ENCODE data around the gene MARS1.

Gene MARS1

GRCh38 chr12:57534250-57534649 lies 46.4 kb downstream of the MARS1 start:
- in situ Hi-C loops (cut with MboI; ENCODE audit: low sequenced_read_pairs, unreplicated experiment): no loop called here
- no peak for TF ChIP-seq CTCF (IDR thresholded peaks at IDR 0.05; ENCODE audit: borderline replicate concordance, control extremely low read depth, extremely low read depth, insufficient read depth, missing control alignments)
- DNase-seq (ENCODE audit: low spot score): no peak

- TF ChIP-seq CTCF (IDR thresholded peaks at IDR 0.05; ENCODE audit: borderline replicate concordance, control extremely low read depth, extremely low read depth, insufficient read depth, missing control alignments): no peak
- in situ Hi-C loops (cut with MboI; ENCODE audit: low sequenced_read_pairs, unreplicated experiment): no loop called here
- no peak for DNase-seq (ENCODE audit: low spot score)
Observed at GRCh38 chr12:57534991-57535543, 47.2 kb downstream of the MARS1 start.

- no peak for TF ChIP-seq CTCF (IDR thresholded peaks at IDR 0.05; ENCODE audit: borderline replicate concordance, control extremely low read depth, extremely low read depth, insufficient read depth, missing control alignments)
- in situ Hi-C loops (cut with MboI; ENCODE audit: low sequenced_read_pairs, unreplicated experiment): no loop called here
- no peak for DNase-seq (ENCODE audit: low spot score)
Observed at GRCh38 chr12:57535764-57536596, 48.1 kb downstream of the MARS1 start.

- no peak for DNase-seq (ENCODE audit: low spot score)
- no peak for TF ChIP-seq CTCF (IDR thresholded peaks at IDR 0.05; ENCODE audit: borderline replicate concordance, control extremely low read depth, extremely low read depth, insufficient read depth, missing control alignments)
- in situ Hi-C loops (cut with MboI; ENCODE audit: low sequenced_read_pairs, unreplicated experiment): no loop called here
Observed at GRCh38 chr12:57536597-57536942, 48.7 kb downstream of the MARS1 start.

GRCh38 chr12:57539134-57539768 lies 51.4 kb downstream of the MARS1 start:
- DNase-seq (ENCODE audit: low spot score): no peak
- TF ChIP-seq CTCF (IDR thresholded peaks at IDR 0.05; ENCODE audit: borderline replicate concordance, control extremely low read depth, extremely low read depth, insufficient read depth, missing control alignments): no peak
- in situ Hi-C loops (cut with MboI; ENCODE audit: low sequenced_read_pairs, unreplicated experiment): no loop called here

GRCh38 chr12:57541001-57541400 lies 53.1 kb downstream of the MARS1 start:
- DNase-seq (ENCODE audit: low spot score): no peak
- TF ChIP-seq CTCF (IDR thresholded peaks at IDR 0.05; ENCODE audit: borderline replicate concordance, control extremely low read depth, extremely low read depth, insufficient read depth, missing control alignments): no peak
- in situ Hi-C loops (cut with MboI; ENCODE audit: low sequenced_read_pairs, unreplicated experiment): no loop called here

Measured in GM13976 (cell line).